Heart left ventricle (tissue), 16 donors: Measurements from ENCODE around the gene ATP7B. TPM values are rescaled to one million over a fixed set of nuclear protein-coding genes. Genes with fewer than 3 reads are reported as not detected.

ENCODE experiments used
- ATAC-seq, 4 donors: fragments of 200-7000 bp; cut with Tn5 transposase; one replicate each; pipeline ENCODE4 v1.9.1; 2020 to 2022; ENCODE audit warnings: moderate library complexity in 4 of 4, mild to moderate bottlenecking in 3 of 4, moderate number of reproducible peaks in 1 of 4
- DNase-seq, 5 donors: peaks; one replicate each; pipeline ENCODE4 v3.0.0-alpha.2; 2020
- H3K27ac ChIP-seq, 12 donors: fragments of 200-600 bp; sonication (generic) in 4 of 12; one replicate each; pipeline versions ENCODE4 v1.5.0 to v1.8.0; 2016 to 2022; ENCODE audit warnings: mild to moderate bottlenecking in 2 of 12
- H3K27me3 ChIP-seq, 9 donors: fragments of 200-600 bp; sonication (generic) in 2 of 9; one replicate each; pipeline versions ENCODE4 v1.5.1 to v1.8.0; 2016 to 2022; ENCODE audit warnings: mild to moderate bottlenecking in 3 of 9
- H3K36me3 ChIP-seq, 9 donors: fragments of 200-600 bp; sonication (generic) in 2 of 9; one replicate each; pipeline versions ENCODE4 v1.5.0 to v1.8.0; 2018 to 2022; ENCODE audit warnings: mild to moderate bottlenecking in 2 of 9
- H3K4me1 ChIP-seq, 12 donors: fragments of 200-600 bp; sonication (generic) in 4 of 12; one replicate each; pipeline versions ENCODE4 v1.5.0 to v1.8.0; 2016 to 2022; ENCODE audit warnings: mild to moderate bottlenecking in 3 of 12
- H3K4me3 ChIP-seq, 12 donors: fragments of 200-600 bp; sonication (generic) in 4 of 12; one replicate each; pipeline versions ENCODE4 v1.5.0 to v1.8.0; 2017 to 2022; ENCODE audit warnings: mild to moderate bottlenecking in 9 of 12, moderate library complexity in 4 of 12
- H3K9me3 ChIP-seq, 12 donors: fragments of 200-600 bp; sonication (generic) in 4 of 12; one replicate each; pipeline versions ENCODE4 v1.5.0 to v1.8.0; 2016 to 2022; ENCODE audit warnings: mild to moderate bottlenecking in 1 of 12
- CTCF ChIP-seq, 12 donors: fragments of 200-600 bp; sonication (generic) in 4 of 12; IDR thresholded peaks; one replicate each; pipeline versions ENCODE4 v1.5.0 to v1.8.0; 2018 to 2022; ENCODE audit warnings: antibody characterized with exemption in 12 of 12, mild to moderate bottlenecking in 5 of 12
- POLR2A ChIP-seq, 2 donors: fragments of 450-650 bp; IDR thresholded peaks; one replicate each; pipeline ENCODE4 v1.6.1; 2017; ENCODE audit warnings: antibody characterized with exemption in 2 of 2, mild to moderate bottlenecking in 2 of 2, moderate library complexity in 2 of 2
- WGBS, 4 donors: extraction: QIAGEN DNeasy Blood & Tissue Kit in 2 of 4; methylation state at CpG; one replicate each; pipeline versions ENCODE4 v1.1.5 to v1.1.7; 2013 to 2018; 5-methylcytosine and 5-hydroxymethylcytosine counted together
- intact Hi-C, 10 donors: fragments of 100-400 bp; cut with DNase I; formaldehyde crosslinking; loops; one replicate each; pipeline versions ENCODE4 v1.11.1 to v1.14.2; 2022
- polyA plus RNA-seq, 2 donors: library from polyadenylated mRNA; stranded (reverse); fragments of 200-250 nt; gene quantifications; one replicate each; pipeline ENCODE4 v1.2.3, GENCODE V29; 2013
- total RNA-seq, 9 donors: library from RNA; depleted of rRNA in 2 of 9; stranded (reverse); fragments of >200 nt in 2 of 9; fragmentation: NEBNext Ultra II Directional in 3 of 9; extraction: Animal tissue kit (Norgen Biotek cat#: 25700) in 3 of 9; gene quantifications; one replicate each; pipeline versions ENCODE4 v1.1.0 to v1.2.4, GENCODE V29; 2016 to 2023
- donor health status: ischemic (EF 13 %, LVEDD 7.1; RV severe dilation, severe dysfunction).
- donor health status: healthy with polysubstance abuse.
- donor health status: DM: no; HTN: yes; CAD: no.
- donor health status: DM: no; HTN: no; CAD: no.
- donor health status: ischemic (EF 25% LVEDD 6.9; RV normal size, moderate dysfunction).
- donor health status: ischemic (EF 25% LVEDD 5.7; RV mildly dilated, moderate dysfunction).
- donor health status: healthy.
- donor health status: DM: yes; HTN: yes; CAD: no.
- donor health status: ischemic (EF 35%, LVEDD 5.7; RV mildly dilated, moderate dysfunction).
- donor health status: nonischemic (EF 11% LVEDD 7.7; RV severe dilation, severe dysfunction).
- donor health status: DM: yes; HTN: yes; CAD: no.
- donor health status: PGD.
- donor health status: ischemic (EF 29% LVEDD 5.4; RV normal size, mild dysfunction).
- donor health status: nonischemic (EF 23%, LVEDD 6.1; RV moderate dilation, normal function).

Gene ATP7B
- total and polyA plus RNA-seq, 11 donors, result 2.7 to 11.4 (median 4.3) TPM

- intact Hi-C loops, result loop anchor here in 1 of 10 donors (1.0 kb wide), 1 partner anchor 45 kb away; the partner anchor contains the start of gene ALG11
- peaks cover 0 to 30% (median 5%) of the 10 kb centered on the region in 12 donors for H3K4me1 ChIP-seq
- H3K36me3 ChIP-seq, result peaks cover 0 to 10% (median 0%) of the 10 kb centered on the region in 9 donors
- no peaks in the 10 kb centered on the region for H3K9me3 ChIP-seq
- DNase-seq, result no peak
- no peaks in the 10 kb centered on the region for H3K27me3 ChIP-seq
- peak; percentile 72 to 90 (median 76) for ATAC-seq
- TF ChIP-seq CTCF (IDR thresholded peaks at IDR 0.05), result no peak
- TF ChIP-seq POLR2A (IDR thresholded peaks at IDR 0.05), result no peak
- 69 to 75% (median 73%) methylated on average over 8 of the region's 8 CpGs for WGBS, 4 donors
- peak overlapping the region; percentile 3 to 89 (median 73) for H3K27ac ChIP-seq
- no peak overlapping the region for H3K4me3 ChIP-seq
Measured at GRCh38 chr13:51967482-51968446, 43.5 kb downstream of the ATP7B start.

- peaks cover 0 to 10% (median 0%) of the 10 kb centered on the region in 9 donors for H3K36me3 ChIP-seq
- peak overlapping the region in 3 of 12 donors; percentile 14 to 39 (median 25) for H3K27ac ChIP-seq
- intact Hi-C loops, result no loop called here
- no peak overlapping the region for H3K4me3 ChIP-seq
- no peaks in the 10 kb centered on the region for H3K27me3 ChIP-seq
- DNase-seq, result no peak
- WGBS, 4 donors, result 91 to 97% (median 94%) methylated on average over 10 of the region's 10 CpGs
- ATAC-seq, result no peak
- H3K9me3 ChIP-seq, result no peaks in the 10 kb centered on the region
- no peak for TF ChIP-seq POLR2A (IDR thresholded peaks at IDR 0.05)
- no peak for TF ChIP-seq CTCF (IDR thresholded peaks at IDR 0.05)
- H3K4me1 ChIP-seq, result peaks cover 0 to 30% (median 5%) of the 10 kb centered on the region in 12 donors
Measured at GRCh38 chr13:51966186-51966585, 45.1 kb downstream of the ATP7B start.

GRCh38 chr13:51961493-51962403 is 49.5 kb downstream of the ATP7B start:
- Histone ChIP-seq H3K4me1 (peaks cover 0 to 3% (median 0%) of the 10 kb centered on the region in 12 donors), H3K27me3 (no peaks in the 10 kb centered on the region), H3K4me3 (no peak overlapping the region), H3K36me3 (peaks cover 0 to 13% (median 3%) of the 10 kb centered on the region in 9 donors), H3K27ac (no peak overlapping the region), H3K9me3 (no peaks in the 10 kb centered on the region)
- TF ChIP-seq POLR2A (IDR thresholded peaks at IDR 0.05), result no peak
- no peak for TF ChIP-seq CTCF (IDR thresholded peaks at IDR 0.05)
- intact Hi-C loops, result no loop called here
- WGBS, 4 donors, result 90 to 95% (median 92%) methylated on average over 5 of the region's 5 CpGs
- no peak for DNase-seq
- no peak for ATAC-seq
